Neuronal stem cell (in vitro differentiated cells): Measurements from ENCODE around the gene NIF3L1.

ENCODE experiments used
- DNase-seq: peaks from one replicate; pipeline ENCODE4 v3.0.0-alpha.2; 2013; ENCODE audit warnings: low spot score
- H2AFZ ChIP-seq: one replicate; pipeline ENCODE4 v1.6.1; 2013; ENCODE audit warnings: mild to moderate bottlenecking, low read length, inconsistent platforms
- H2AK5ac ChIP-seq: 2 replicates; pipeline ENCODE4 v1.6.1; 2013; ENCODE audit warnings: low read depth, mild to moderate bottlenecking, inconsistent platforms, low read length, moderate library complexity, mixed read lengths
- H2BK120ac ChIP-seq: 2 replicates; pipeline ENCODE4 v1.6.1; 2013; ENCODE audit warnings: low read depth, mild to moderate bottlenecking, inconsistent platforms, low read length, moderate library complexity, mixed read lengths
- H2BK12ac ChIP-seq: one replicate; pipeline ENCODE4 v1.6.1; 2013; ENCODE audit warnings: low read length, inconsistent platforms
- H2BK15ac ChIP-seq: 2 replicates; pipeline ENCODE4 v1.6.1; 2013; ENCODE audit warnings: mild to moderate bottlenecking, low read length, inconsistent platforms, mixed read lengths
- H2BK5ac ChIP-seq: one replicate; pipeline ENCODE4 v1.6.1; 2013; ENCODE audit warnings: inconsistent platforms, mild to moderate bottlenecking, low read length, moderate library complexity
- H3K14ac ChIP-seq: one replicate; pipeline ENCODE4 v1.6.1; 2013; ENCODE audit warnings: low read length, inconsistent platforms
- H3K18ac ChIP-seq: 2 replicates; pipeline ENCODE4 v1.6.1; 2013; ENCODE audit warnings: low read length, inconsistent platforms
- H3K23ac ChIP-seq: 2 replicates; pipeline ENCODE4 v1.6.1; 2013; ENCODE audit warnings: low read depth, mild to moderate bottlenecking, mixed read lengths, low read length, inconsistent platforms; ENCODE audit not compliant: poor library complexity
- H3K27ac ChIP-seq: replicated peaks from 3 replicates; pipeline ENCODE4 v1.5.1; 2013; ENCODE audit warnings: low read length, inconsistent platforms
- H3K27me3 ChIP-seq, 3 experiments: 2 replicates each; pipeline ENCODE4 v1.6.1; 2013; ENCODE audit warnings: low read length in 3 of 3, mild to moderate bottlenecking in 2 of 3, inconsistent platforms in 1 of 3, low read depth in 1 of 3, mixed read lengths in 1 of 3, moderate library complexity in 1 of 3; ENCODE audit not compliant: control insufficient read depth in 3 of 3, insufficient read depth in 3 of 3
- H3K36me3 ChIP-seq, 2 donors: replicated peaks in 1 of 2; 2 replicates each; pipeline ENCODE4 v1.6.1; 2013; ENCODE audit warnings: low read length in 2 of 2; ENCODE audit not compliant: control insufficient read depth in 2 of 2, insufficient read depth in 2 of 2
- H3K4ac ChIP-seq: 2 replicates; pipeline ENCODE4 v1.6.1; 2013; ENCODE audit warnings: inconsistent platforms, mild to moderate bottlenecking, low read length, moderate library complexity
- H3K4me1 ChIP-seq, 2 donors: 1 replicate in 1 of 2; 2 replicates in 1 of 2; pipeline ENCODE4 v1.6.1; 2013; ENCODE audit warnings: low read length in 2 of 2, low read depth in 1 of 2; ENCODE audit not compliant: control insufficient read depth in 2 of 2, insufficient read depth in 1 of 2
- H3K4me2 ChIP-seq: one replicate; pipeline ENCODE4 v1.6.1; 2013; ENCODE audit warnings: mild to moderate bottlenecking, low read length, inconsistent platforms; ENCODE audit not compliant: insufficient read depth, poor library complexity, severe bottlenecking
- H3K4me3 ChIP-seq, 2 donors: 2 replicates each; pipeline ENCODE4 v1.5.1; 2013; ENCODE audit warnings: low read length in 2 of 2, mild to moderate bottlenecking in 2 of 2, inconsistent platforms in 1 of 2, moderate library complexity in 1 of 2
- H3K79me1 ChIP-seq: one replicate; pipeline ENCODE4 v1.6.1; 2013; ENCODE audit warnings: low read depth, mild to moderate bottlenecking, inconsistent platforms, low read length, moderate library complexity
- H3K9ac ChIP-seq: one replicate; pipeline ENCODE4 v1.6.1; 2013; ENCODE audit warnings: mild to moderate bottlenecking, low read depth, low read length, inconsistent platforms; ENCODE audit not compliant: poor library complexity
- H3K9me3 ChIP-seq, 2 donors: replicated peaks in 1 of 2; 2 replicates each; pipeline versions ENCODE3 to v1.6.1; 2013; ENCODE audit warnings: low read length in 2 of 2, mild to moderate bottlenecking in 2 of 2, inconsistent platforms in 1 of 2, low read depth in 1 of 2, mixed read lengths in 1 of 2, moderate library complexity in 1 of 2; ENCODE audit not compliant: control insufficient read depth in 2 of 2, insufficient read depth in 1 of 2
- H4K8ac ChIP-seq: one replicate; pipeline ENCODE4 v1.6.1; 2013; ENCODE audit warnings: low read depth, mild to moderate bottlenecking, inconsistent platforms, low read length, moderate library complexity
- H4K91ac ChIP-seq: one replicate; pipeline ENCODE4 v1.6.1; 2013; ENCODE audit warnings: low read length, low read depth, mild to moderate bottlenecking, inconsistent platforms; ENCODE audit not compliant: poor library complexity
- WGBS, 2 donors: extraction: QIAGEN DNeasy Blood & Tissue Kit; methylation state at CpG; one replicate each; pipeline ENCODE4 v1.1.7; 2013; ENCODE audit warnings: missing lambda C conversion rate in 2 of 2, mixed read lengths in 1 of 2; ENCODE audit not compliant: insufficient read length in 2 of 2, insufficient replicate concordance in 1 of 2; ENCODE audit errors: extremely low coverage in 2 of 2; 5-methylcytosine and 5-hydroxymethylcytosine counted together

The NIF3L1 gene

GRCh38 chr2:200864176-200865034 lies 24.8 kb upstream of the NIF3L1 start, which contains the start of gene CLK1:
Gene CLK1, minus strand, starts transcription at chr2:200864658. Its CDS starts 2,796 bp downstream, at chr2:200861862.
- H2AK5ac ChIP-seq: peak within 1 kb of the TSS; percentile 23
- H2BK12ac ChIP-seq: no peak within 1 kb of the TSS
- peak within 1 kb of the TSS; percentile 80 for H4K91ac ChIP-seq
- no peak within 1 kb of the TSS for H2BK120ac ChIP-seq
- H3K36me3 ChIP-seq: peaks cover 2 to 36% of the 10 kb centered on the region in 2 donors
- no peak within 1 kb of the TSS for H2BK5ac ChIP-seq
- peak within 1 kb of the TSS; percentile 84 to 98 for H3K4me3 ChIP-seq
- no peaks in the 10 kb centered on the region for H3K9me3 ChIP-seq
- peak; percentile 78 for DNase-seq
- peak within 1 kb of the TSS; percentile 77 for H3K27ac ChIP-seq
- no peak within 1 kb of the TSS for H3K14ac ChIP-seq
- whole genome bisulfite sequencing, 2 donors: no CpG with 5 or more reads among the region's 89 CpGs
- H3K9ac ChIP-seq: peak within 1 kb of the TSS; percentile 98
- H3K4me1 ChIP-seq: peaks cover 0 to 9% of the 10 kb centered on the region in 2 donors
- peak within 1 kb of the TSS; percentile 61 for H3K4me2 ChIP-seq
- H3K27me3 ChIP-seq: no peaks in the 10 kb centered on the region
- H3K23ac ChIP-seq: peak within 1 kb of the TSS; percentile 94
- peak within 1 kb of the TSS; percentile 90 for H2AFZ ChIP-seq
- H3K18ac ChIP-seq: peak within 1 kb of the TSS; percentile 99
- H4K8ac ChIP-seq: no peak within 1 kb of the TSS
- peak within 1 kb of the TSS; percentile 30 for H3K4ac ChIP-seq
- H2BK15ac ChIP-seq: peak within 1 kb of the TSS; percentile 60
- peaks cover 4% of the 10 kb centered on the region for H3K79me1 ChIP-seq

- no peak overlapping the region for H2AK5ac ChIP-seq
- no peaks in the 10 kb centered on the region for H3K9me3 ChIP-seq
- no peak for DNase-seq
- H4K91ac ChIP-seq: no peak overlapping the region
- H3K4me2 ChIP-seq: no peak overlapping the region
- H3K79me1 ChIP-seq: no peaks in the 10 kb centered on the region
- no peak overlapping the region for H2BK5ac ChIP-seq
- no peak overlapping the region for H3K4me3 ChIP-seq
- no peak overlapping the region for H3K9ac ChIP-seq
- H2BK120ac ChIP-seq: no peak overlapping the region
- no peak overlapping the region for H3K14ac ChIP-seq
- H3K27me3 ChIP-seq: no peaks in the 10 kb centered on the region
- H4K8ac ChIP-seq: no peak overlapping the region
- peaks cover 3 to 40% of the 10 kb centered on the region in 2 donors for H3K36me3 ChIP-seq
- H2BK15ac ChIP-seq: no peak overlapping the region
- no peak overlapping the region for H3K27ac ChIP-seq
- H3K4ac ChIP-seq: no peak overlapping the region
- WGBS, 2 donors: no CpG with 5 or more reads among the region's 2 CpGs
- H2BK12ac ChIP-seq: no peak overlapping the region
- H3K4me1 ChIP-seq: no peaks in the 10 kb centered on the region
- no peak overlapping the region for H3K18ac ChIP-seq
- no peak overlapping the region for H3K23ac ChIP-seq
- H2AFZ ChIP-seq: no peak overlapping the region
Observed at GRCh38 chr2:200869014-200869413, 20.2 kb upstream of the NIF3L1 start.

- Histone ChIP-seq H3K27me3 (no peaks in the 10 kb centered on the region), H2BK5ac (no peak overlapping the region), H3K27ac (no peak overlapping the region), H3K4me2 (no peak overlapping the region), H4K91ac (no peak overlapping the region), H3K36me3 (peaks cover 10 to 61% of the 10 kb centered on the region in 2 donors), H3K14ac (no peak overlapping the region), H2BK120ac (no peak overlapping the region), H3K23ac (no peak overlapping the region), H2BK15ac (no peak overlapping the region), H3K18ac (no peak overlapping the region), H2BK12ac (no peak overlapping the region), H2AFZ (no peak overlapping the region), H2AK5ac (no peak overlapping the region), H3K4me3 (no peak overlapping the region), H3K79me1 (no peaks in the 10 kb centered on the region), H4K8ac (no peak overlapping the region), H3K4me1 (no peaks in the 10 kb centered on the region), H3K4ac (no peak overlapping the region), H3K9ac (no peak overlapping the region), H3K9me3 (no peaks in the 10 kb centered on the region)
- no CpG with 5 or more reads among the region's 3 CpGs for WGBS, 2 donors
- DNase-seq: no peak
Observed at GRCh38 chr2:200871151-200871550, 18.0 kb upstream of the NIF3L1 start.

- H3K4me2 ChIP-seq: no peak overlapping the region
- no peak overlapping the region for H2BK12ac ChIP-seq
- no peak overlapping the region for H2AK5ac ChIP-seq
- no peaks in the 10 kb centered on the region for H3K27me3 ChIP-seq
- no peak overlapping the region for H2BK5ac ChIP-seq
- H3K79me1 ChIP-seq: no peaks in the 10 kb centered on the region
- H3K9me3 ChIP-seq: no peaks in the 10 kb centered on the region
- DNase-seq: no peak
- no CpG with 5 or more reads among the region's 6 CpGs for WGBS, 2 donors
- no peak overlapping the region for H2AFZ ChIP-seq
- no peak overlapping the region for H3K4ac ChIP-seq
- no peak overlapping the region for H3K18ac ChIP-seq
- no peak overlapping the region for H3K9ac ChIP-seq
- H3K27ac ChIP-seq: no peak overlapping the region
- no peak overlapping the region for H3K4me3 ChIP-seq
- no peaks in the 10 kb centered on the region for H3K4me1 ChIP-seq
- no peak overlapping the region for H3K14ac ChIP-seq
- no peak overlapping the region for H4K91ac ChIP-seq
- H4K8ac ChIP-seq: no peak overlapping the region
- H2BK120ac ChIP-seq: no peak overlapping the region
- no peak overlapping the region for H2BK15ac ChIP-seq
- peaks cover 12 to 84% of the 10 kb centered on the region in 2 donors for H3K36me3 ChIP-seq
- H3K23ac ChIP-seq: no peak overlapping the region
Observed at GRCh38 chr2:200873560-200873959, 15.6 kb upstream of the NIF3L1 start.
